GM12873 (cell line): Measurements from ENCODE around the gene MAGEH1.

Experiments
- CTCF ChIP-seq: IDR thresholded peaks from 2 replicates; pipeline ENCODE4 v1.5.1; 2012; ENCODE audit warnings: low read depth, mild to moderate bottlenecking, moderate library complexity, low read length, control low read depth; ENCODE audit not compliant: insufficient read depth; ENCODE audit errors: missing control alignments

The MAGEH1 gene

DNA sequence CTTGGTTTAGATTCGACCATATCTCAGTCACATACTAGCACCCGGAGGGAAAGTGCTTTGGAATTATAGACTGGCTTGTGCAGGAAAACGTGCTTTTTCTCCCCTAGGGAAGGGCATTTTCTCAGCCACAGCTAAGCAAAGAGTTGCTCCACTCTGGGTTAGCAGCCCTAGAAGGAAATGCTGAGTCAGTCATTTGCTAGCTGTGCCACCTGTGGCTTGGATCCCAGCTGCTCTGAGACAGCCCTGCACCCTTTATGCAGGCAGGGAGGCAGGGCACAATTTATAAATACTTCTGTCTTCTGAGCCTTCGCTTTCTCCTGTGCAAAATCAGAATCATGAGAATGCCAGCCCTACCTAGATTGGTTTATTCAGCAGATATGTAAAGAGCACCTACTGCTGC, 39.0 kb downstream of the MAGEH1 start:
- TF ChIP-seq CTCF: no peak
